ENCODE measurements around the gene ABL1.
A peak's percentile ranks its signal among the peaks of the same experiment; 100 is the strongest.

The ABL1 gene

GRCh38 chr9:130921300-130921988 lies 86.4 kb downstream of the ABL1 start:
- no peak for DNase-seq

GRCh38 chr9:130921989-130922892 lies 87.2 kb downstream of the ABL1 start:
- no peak for DNase-seq

- no peak for DNase-seq
Measured at GRCh38 chr9:130922893-130923610, 88.0 kb downstream of the ABL1 start.

GRCh38 chr9:130923611-130924447 lies 88.8 kb downstream of the ABL1 start:
- DNase-seq, result no peak

DNA sequence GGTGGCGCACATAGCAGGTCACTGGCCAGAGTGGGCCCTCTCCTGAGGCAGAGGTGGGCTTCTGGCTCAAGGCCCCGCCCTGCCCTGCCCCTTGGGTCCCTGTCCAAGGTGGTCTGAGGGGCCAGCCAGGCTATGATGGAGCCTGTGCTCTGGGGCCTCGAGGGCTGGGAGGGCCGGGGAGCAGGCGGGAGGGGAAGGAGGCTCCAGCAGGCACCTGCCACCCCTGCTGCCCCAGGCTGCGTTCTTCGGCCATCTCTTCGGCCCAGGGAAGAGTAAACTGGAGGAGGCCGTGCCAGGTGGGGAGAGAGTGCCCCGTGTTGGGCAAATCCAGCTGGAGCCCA lies 89.4 kb downstream of the ABL1 start:
- DNase-seq, result no peak

- DNase-seq, result no peak
Measured at GRCh38 chr9:130925050-130925678, 90.1 kb downstream of the ABL1 start.

- DNase-seq, result peak; percentile 3
Measured at GRCh38 chr9:130927338-130927737, 92.3 kb downstream of the ABL1 start.

GRCh38 chr9:130927995-130928900 lies 93.2 kb downstream of the ABL1 start:
- DNase-seq, result peak; percentile 92

DNA sequence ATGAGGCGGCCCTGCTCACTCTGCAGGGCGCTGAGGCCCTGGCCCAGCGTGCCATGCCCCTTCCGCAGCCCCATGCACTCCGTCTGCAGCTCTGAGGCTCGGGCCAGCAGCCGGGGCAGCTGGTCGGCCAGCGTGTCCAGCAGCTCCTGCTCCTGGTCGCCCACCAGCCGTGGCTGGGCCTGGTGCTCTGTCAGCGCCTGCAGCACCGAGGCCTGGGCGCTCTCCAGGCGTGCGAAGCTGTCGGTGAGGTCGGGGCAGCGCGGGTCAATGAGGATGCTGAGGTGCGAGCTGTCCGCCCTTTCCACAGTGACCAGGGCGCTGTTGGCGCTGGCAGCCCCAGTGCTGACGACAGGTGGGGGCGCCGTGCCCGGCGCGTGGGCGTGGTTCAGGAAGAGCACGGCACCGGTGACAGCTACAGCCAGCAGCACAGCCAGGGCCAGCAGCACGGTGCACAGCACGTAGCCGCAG lies 94.6 kb downstream of the ABL1 start:
- DNase-seq, result no peak

- no peak for DNase-seq
Measured at GRCh38 chr9:130930132-130930803, 95.2 kb downstream of the ABL1 start.

DNA sequence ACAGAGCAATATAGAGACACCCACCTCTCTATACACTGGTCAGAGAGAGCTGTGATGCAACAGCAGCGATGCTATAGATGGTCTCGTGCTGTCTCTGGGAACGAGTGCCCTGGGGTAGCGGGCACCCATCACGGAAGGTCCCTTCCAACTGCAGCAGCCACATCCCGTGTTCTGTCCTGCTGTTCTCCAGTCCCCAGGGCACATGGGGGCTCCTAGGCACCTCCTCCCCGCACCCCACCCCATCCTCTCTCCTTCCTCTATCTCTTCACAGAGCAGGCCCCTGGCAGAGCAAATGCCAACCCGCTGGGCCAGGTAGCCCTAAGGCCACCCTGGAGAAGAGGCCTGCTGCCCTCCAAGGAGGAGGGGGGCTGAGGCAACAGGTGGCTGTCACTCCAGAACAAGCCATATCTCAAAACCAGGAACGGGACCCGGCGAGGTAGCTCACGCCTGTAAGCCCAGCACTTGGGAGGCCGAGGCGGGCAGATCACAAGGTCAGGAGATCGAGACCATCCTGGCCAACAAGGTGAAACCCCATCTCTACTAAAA lies 95.8 kb downstream of the ABL1 start:
- no peak for DNase-seq

GRCh38 chr9:130931508-130932254 lies 96.6 kb downstream of the ABL1 start:
- DNase-seq, result no peak

- no peak for DNase-seq
Measured at GRCh38 chr9:130932255-130933079, 97.4 kb downstream of the ABL1 start.

DNA sequence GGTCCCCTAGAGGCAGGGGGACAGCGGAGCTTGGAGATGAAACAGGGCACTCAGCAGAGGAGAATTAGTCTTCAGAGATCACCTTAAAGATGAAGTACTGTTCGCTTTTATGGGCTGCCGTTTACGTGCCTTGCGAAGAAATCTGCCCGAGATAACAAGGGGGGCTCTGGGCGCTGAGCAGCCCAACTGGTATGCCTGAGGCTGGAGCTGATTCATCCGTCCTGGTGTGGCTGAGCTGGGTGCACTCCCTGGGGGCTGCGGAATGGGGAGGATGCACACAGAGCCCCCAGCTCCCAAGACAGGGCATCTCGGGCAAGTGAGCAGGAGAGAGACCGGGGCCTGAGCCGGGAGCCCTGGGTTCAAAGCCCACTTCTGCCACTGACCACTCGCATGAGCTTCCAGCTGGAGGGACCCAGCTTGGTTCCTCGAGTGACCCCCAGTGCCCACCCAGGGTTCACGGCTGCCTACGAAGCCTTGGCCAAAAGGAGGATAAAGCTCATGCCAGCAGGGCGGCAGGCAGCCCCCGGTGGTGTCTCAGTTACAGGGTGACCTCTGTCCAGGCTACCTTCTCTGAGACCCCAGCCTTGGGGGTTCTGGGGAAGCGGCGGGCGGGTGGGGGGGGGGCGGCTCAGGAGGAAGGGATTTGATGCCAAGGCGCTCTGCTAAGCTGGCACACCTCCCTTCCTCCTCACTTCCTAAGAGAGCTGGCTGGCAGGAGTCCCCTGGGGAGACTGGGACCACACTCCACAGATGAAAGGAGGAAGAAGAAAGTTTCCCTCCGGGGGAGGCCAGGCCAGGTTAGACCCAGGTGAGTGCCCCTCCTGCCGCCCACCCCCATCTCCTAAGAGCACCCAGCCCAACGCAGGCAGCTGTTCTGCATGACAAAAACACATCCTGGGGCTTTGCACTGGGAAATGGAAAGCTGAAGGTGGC lies 98.3 kb downstream of the ABL1 start:
- peak; percentile 74 for DNase-seq

DNA sequence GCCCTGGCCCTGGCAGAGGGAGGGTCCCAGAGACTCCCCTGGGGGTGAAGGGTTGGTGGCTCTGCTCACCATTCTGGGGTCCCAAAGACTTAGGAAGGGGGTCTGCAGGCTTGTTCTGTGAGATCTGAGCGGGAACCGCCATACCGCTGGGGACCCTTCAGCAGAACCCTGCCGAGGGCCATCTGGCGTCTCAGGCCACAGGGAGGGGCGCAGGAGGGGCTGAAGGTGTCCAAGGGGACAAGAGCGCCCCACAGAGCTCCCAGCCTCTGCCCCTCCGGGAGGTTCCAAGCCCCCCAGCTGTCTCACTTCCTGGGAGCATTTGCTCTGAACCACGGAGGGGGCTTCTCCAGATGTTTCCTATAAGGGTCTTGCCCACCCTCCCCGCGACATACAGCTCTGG lies 99.2 kb downstream of the ABL1 start:
- no peak for DNase-seq

- DNase-seq, result no peak
Measured at GRCh38 chr9:130934702-130935647, 99.9 kb downstream of the ABL1 start.

All from kidney glomerular epithelial cell (primary cell).